AG04450 (cell line): ENCODE data around the gene SEC23A. TPM values are rescaled to one million over a fixed set of nuclear protein-coding genes. Genes with fewer than 3 reads are reported as not detected.
A peak's percentile ranks its signal among the peaks of the same experiment; 100 is the strongest.
"Not testable (repeated sequence)": the region's sequence is repeated elsewhere in the genome, so short reads cannot be mapped to it uniquely, and the experiment has no call there.

Source experiments
- CTCF ChIA-PET: fragments of 300-600, 350-600 bp; formaldehyde crosslinking; extraction: SDS; loops from one replicate; lab custom pipeline; 2022; ENCODE audit warnings: antibody characterized with exemption, inconsistent platforms; lab: Charles Lee
- POLR2A ChIA-PET: fragments of 350-600 bp; formaldehyde crosslinking; extraction: SDS; loops from one replicate; lab custom pipeline; 2021; ENCODE audit warnings: antibody characterized with exemption, inconsistent platforms; lab: Yijun Ruan, JAX
- DNase-seq: peaks from one replicate; pipeline ENCODE4 v3.0.0-alpha.2; 2011; ENCODE audit warnings: low read depth, low spot score
- H3K27ac ChIP-seq: one replicate; pipeline ENCODE4 v1.5.1; 2012; ENCODE audit warnings: low read depth, low read length, control low read depth
- H3K27me3 ChIP-seq: one replicate; pipeline ENCODE4 v1.6.0; 2012; ENCODE audit warnings: low read length; ENCODE audit not compliant: control insufficient read depth, insufficient read depth
- H3K4me3 ChIP-seq: 2 replicates; pipeline ENCODE4 v1.5.1; 2011; ENCODE audit warnings: mild to moderate bottlenecking, low read depth, low read length, control low read depth
- H3K9me3 ChIP-seq: 2 replicates; pipeline ENCODE4 v1.5.1; 2012; ENCODE audit warnings: low read length; ENCODE audit not compliant: control insufficient read depth, insufficient read depth
- polyA plus RNA-seq: library from polyadenylated mRNA; depleted of rRNA; stranded (reverse); fragments of >200 nt; gene quantifications from 2 replicates; pipeline ENCODE4 v1.2.3, GENCODE V29; 2011
- TF ChIP-seq, protein P1 (sequence below): IDR thresholded peaks from 2 replicates; pipeline ENCODE4 v1.5.1; 2011; ENCODE audit warnings: low read depth, low read length, control low read depth, inconsistent platforms

SEC23A gene
- polyA plus RNA-seq, 1 experiment: 310 TPM

DNA sequence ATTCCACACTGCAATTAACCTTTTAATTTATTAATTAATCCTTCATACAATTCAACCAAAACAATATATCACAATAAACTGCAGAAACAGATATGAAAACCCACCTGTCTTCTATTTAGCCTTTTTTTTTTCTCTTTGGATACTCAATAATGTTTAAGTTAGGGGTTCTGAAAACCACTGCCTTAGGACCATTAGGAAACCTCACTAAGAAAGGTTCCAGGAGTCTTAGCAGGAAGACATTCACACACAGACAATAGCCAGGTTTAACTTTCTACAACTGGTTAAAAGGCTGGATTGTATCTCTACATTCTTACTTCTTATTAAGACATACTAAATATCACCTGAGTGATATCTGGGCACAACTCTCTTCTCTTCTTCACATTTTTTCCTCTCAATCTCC lies 3.3 kb downstream of the SEC23A start:
- no peaks in the 10 kb centered on the region; the same call in 1 of the 2 replicates for H3K9me3 ChIP-seq
- POLR2A ChIA-PET: no interaction called here
- peak overlapping the region; percentile 27 for H3K4me3 ChIP-seq
- DNase-seq: no peak
- no peaks in the 10 kb centered on the region for H3K27me3 ChIP-seq
- TF ChIP-seq, protein P1, sequence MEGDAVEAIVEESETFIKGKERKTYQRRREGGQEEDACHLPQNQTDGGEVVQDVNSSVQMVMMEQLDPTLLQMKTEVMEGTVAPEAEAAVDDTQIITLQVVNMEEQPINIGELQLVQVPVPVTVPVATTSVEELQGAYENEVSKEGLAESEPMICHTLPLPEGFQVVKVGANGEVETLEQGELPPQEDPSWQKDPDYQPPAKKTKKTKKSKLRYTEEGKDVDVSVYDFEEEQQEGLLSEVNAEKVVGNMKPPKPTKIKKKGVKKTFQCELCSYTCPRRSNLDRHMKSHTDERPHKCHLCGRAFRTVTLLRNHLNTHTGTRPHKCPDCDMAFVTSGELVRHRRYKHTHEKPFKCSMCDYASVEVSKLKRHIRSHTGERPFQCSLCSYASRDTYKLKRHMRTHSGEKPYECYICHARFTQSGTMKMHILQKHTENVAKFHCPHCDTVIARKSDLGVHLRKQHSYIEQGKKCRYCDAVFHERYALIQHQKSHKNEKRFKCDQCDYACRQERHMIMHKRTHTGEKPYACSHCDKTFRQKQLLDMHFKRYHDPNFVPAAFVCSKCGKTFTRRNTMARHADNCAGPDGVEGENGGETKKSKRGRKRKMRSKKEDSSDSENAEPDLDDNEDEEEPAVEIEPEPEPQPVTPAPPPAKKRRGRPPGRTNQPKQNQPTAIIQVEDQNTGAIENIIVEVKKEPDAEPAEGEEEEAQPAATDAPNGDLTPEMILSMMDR: no peak
- CTCF ChIA-PET: interaction anchor here (1.4 kb wide), 1 partner anchor 327 kb away, joined by 3 read pairs; no protein-coding TSS in a partner anchor
- H3K27ac ChIP-seq: no peak overlapping the region

DNA sequence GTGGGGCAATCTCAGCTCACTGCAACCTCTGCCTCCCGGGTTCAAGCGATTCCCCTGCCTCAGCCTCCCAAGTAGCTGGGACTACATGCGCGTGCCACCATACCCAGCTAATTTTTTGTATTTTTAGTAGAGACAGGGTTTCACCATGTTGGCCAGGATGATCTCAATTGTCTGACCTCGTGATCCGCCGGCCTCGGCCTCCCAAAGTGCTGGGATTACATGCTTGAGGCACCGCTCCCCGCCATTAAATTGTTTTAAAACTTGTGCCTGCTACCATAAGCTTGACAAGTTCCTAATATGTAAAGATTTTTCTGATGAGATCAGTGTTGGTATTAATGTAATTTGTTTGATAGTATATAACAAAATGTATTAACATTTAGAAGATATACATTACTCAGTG lies 3.8 kb downstream of the SEC23A start:
- H3K27me3 ChIP-seq, POLR2A ChIA-PET, H3K9me3 ChIP-seq, H3K4me3 ChIP-seq, H3K27ac ChIP-seq, DNase-seq: not testable (repeated sequence)
- CTCF ChIA-PET: interaction anchor here (0.8 to 1.4 kb wide), 2 partner anchors 8 to 327 kb away, joined by 3 read pairs; no protein-coding TSS in a partner anchor

DNA sequence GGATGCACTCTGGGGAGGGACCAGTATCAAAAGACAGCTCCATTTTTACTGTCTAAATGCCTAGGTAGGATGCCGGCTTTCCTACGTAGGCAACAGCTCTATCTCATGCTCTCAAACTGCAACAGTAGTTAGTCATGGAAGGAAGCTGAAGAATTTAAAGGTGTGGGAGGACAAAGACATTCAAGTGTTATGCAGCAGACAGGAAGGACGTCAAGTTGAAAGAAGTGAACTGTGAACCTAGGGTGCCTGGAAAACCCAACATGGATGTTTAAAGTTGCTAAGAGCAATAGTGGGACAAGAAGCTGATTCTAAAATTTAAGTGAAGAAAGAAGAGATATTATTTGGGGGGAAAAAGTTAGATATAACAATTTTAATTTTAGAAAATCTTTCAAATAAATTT lies 5.9 kb downstream of the SEC23A start:
- H3K4me3 ChIP-seq: no peak overlapping the region
- POLR2A ChIA-PET: no interaction called here
- no peak for DNase-seq
- CTCF ChIA-PET: interaction anchor here (1.4 kb wide), 1 partner anchor 10 kb away, joined by 5 read pairs; no protein-coding TSS in a partner anchor
- H3K27ac ChIP-seq: no peak overlapping the region
- H3K27me3 ChIP-seq: no peaks in the 10 kb centered on the region
- TF ChIP-seq, protein P1: no peak
- no peaks in the 10 kb centered on the region; the same call in 1 of the 2 replicates for H3K9me3 ChIP-seq

DNA sequence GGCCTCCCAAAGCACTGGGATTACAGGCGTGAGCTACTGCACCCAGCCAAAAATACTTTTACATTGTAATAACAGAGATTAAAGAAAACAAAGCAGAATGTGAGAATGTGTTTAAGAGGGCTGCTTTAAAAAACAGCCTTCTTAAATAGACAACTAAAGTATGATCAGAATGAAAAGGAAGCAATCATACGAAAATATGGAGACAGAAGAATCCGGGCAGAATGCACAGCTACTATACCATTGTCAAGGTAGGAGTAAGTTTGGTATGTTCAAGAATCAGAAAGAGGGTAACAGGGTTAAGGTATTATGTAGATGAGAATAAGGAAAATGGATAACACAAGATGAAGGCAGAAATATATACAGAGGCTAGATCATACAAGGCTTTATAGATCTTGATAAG lies 8.5 kb downstream of the SEC23A start:
- Histone ChIP-seq H3K27me3 (no peaks in the 10 kb centered on the region), H3K9me3 (no peaks in the 10 kb centered on the region), H3K27ac (no peak overlapping the region), H3K4me3 (no peak overlapping the region)
- POLR2A ChIA-PET: no interaction called here
- TF ChIP-seq, protein P1: no peak
- CTCF ChIA-PET: no interaction called here
- no peak for DNase-seq

DNA sequence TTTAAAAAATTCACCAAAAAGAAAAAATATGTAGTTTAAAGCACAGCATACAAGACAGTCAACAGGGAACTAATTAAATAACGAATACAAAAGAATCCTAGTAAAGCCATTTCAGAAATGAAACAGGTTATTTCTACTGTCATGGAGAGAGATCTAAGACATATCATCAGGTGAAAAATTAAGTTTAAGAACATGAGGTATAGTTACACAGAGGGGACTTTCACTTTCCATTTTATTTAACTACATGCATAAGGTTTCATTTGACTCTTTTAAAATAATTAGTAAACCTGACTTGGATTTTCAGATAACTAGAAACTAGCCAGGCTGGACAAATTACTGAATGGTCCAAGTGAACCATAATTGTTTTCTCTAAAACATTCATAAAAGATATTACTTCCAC lies 11.3 kb downstream of the SEC23A start:
- ChIA-PET CTCF (no interaction called here), POLR2A (no interaction called here)
- H3K27me3 ChIP-seq: no peaks in the 10 kb centered on the region
- H3K27ac ChIP-seq: no peak overlapping the region
- DNase-seq: no peak
- no peak overlapping the region for H3K4me3 ChIP-seq
- TF ChIP-seq, protein P1: no peak
- H3K9me3 ChIP-seq: no peaks in the 10 kb centered on the region
